ENCODE results near the gene GRIP2. TPM values are rescaled to one million over a fixed set of nuclear protein-coding genes. Genes with fewer than 3 reads are reported as not detected.

GRIP2 gene
- total RNA-seq, 2 experiments from 2014 or later = not detected

DNA sequence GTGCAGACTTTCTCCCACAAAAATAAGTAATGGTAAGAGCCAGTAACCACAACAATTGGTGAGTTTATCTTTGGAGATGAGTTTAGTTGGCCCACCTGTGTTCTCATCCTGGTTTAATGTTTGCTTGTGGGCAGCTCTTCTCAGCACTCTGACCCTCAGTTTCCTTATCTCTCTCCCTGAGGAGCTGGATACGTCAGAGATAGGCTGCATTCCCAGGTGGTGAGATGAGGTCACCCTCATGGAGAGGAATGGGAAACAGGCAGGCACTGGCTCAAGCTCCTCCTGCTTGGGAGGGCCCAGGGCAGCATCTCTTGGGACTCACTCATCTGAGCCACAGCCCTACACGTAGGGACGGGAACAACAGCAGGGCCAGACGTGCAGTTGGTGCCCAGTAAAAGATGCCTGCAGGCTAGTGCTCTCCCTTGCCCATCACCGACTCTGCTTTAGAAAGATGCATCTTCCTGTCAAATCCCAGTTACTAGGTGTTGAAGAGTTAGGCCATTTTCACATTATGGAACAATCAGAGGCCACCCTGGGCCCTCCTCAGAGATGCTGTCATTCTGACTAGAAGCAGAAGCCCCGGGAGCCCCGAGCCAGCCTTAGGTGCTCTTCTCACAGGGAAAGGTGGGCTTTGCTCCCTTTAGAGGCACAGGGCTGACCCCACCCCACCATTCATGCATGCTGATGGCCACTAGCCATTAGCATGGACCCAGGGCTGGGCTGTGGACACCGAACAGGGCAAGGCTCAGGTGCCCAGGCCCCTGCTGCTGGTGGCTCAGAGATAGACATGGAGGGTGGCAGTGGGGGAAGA lies 59.7 kb downstream of the GRIP2 start:
- no peak for TF ChIP-seq CTCF (IDR thresholded peaks at IDR 0.05)
- H3K27me3 ChIP-seq (ENCODE audit: control insufficient read depth in 1 of 2, insufficient read depth in 2 of 2, low read length in 2 of 2) = no peaks in the 10 kb centered on the region
- ChIA-PET POLR2A (no interaction called here), CTCF (no interaction called here)
- DNase-seq = no peak
- H3K36me3 ChIP-seq (ENCODE audit: insufficient read depth, low read length) = peaks cover 95% of the 10 kb centered on the region
- Mint-ChIP-seq H3K27me3 (no peaks in the 10 kb centered on the region), H3K36me3 (ENCODE audit: low read depth) (peaks cover 84% of the 10 kb centered on the region), H3K4me1 (ENCODE audit: low read depth) (no peaks in the 10 kb centered on the region), H3K27ac (no peak overlapping the region), H3K4me3 (no peak overlapping the region), H3K9me3 (no peaks in the 10 kb centered on the region)
- H3K4me1 ChIP-seq (ENCODE audit: insufficient read depth, low read length) = no peaks in the 10 kb centered on the region
- intact Hi-C loops (cut with DNase I, micrococcal nuclease) = no loop called here
- H3K27ac ChIP-seq (ENCODE audit: low read depth in 1 of 2, low read length in 2 of 2) = no peak overlapping the region
- H3K9me3 ChIP-seq (ENCODE audit: control insufficient read depth in 1 of 2, insufficient read depth in 1 of 2, low read length in 2 of 2) = no peaks in the 10 kb centered on the region
- H3K4me3 ChIP-seq (ENCODE audit: low read length) = no peak overlapping the region
- no peak for ATAC-seq (ENCODE audit: poor library complexity)

DNA sequence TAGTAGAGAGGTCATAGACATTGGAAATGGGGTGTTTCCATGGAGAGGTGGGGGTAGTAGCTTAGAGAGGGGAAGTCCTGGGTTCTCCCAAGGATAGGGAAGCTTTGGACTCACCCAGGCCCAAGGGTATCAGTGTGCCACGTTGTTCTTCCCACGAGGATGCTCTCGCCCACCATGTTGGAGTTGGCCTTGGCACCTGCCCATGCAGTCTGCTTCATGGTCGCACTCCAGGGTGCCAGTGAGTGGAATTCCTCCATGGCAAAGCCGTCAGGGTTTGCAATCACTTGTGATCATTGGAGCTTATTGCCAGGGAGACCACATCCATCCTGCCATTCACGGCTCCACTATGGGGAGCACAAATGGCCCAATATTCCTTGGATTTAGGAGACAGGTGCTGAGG lies 60.6 kb downstream of the GRIP2 start:
- Histone ChIP-seq H3K4me1 (ENCODE audit: insufficient read depth, low read length) (no peaks in the 10 kb centered on the region), H3K27ac (ENCODE audit: low read depth in 1 of 2, low read length in 2 of 2) (no peak overlapping the region), H3K36me3 (ENCODE audit: insufficient read depth, low read length) (peaks cover 94% of the 10 kb centered on the region), H3K9me3 (ENCODE audit: control insufficient read depth in 1 of 2, insufficient read depth in 1 of 2, low read length in 2 of 2) (no peaks in the 10 kb centered on the region), H3K4me3 (ENCODE audit: low read length) (no peak overlapping the region), H3K27me3 (ENCODE audit: control insufficient read depth in 1 of 2, insufficient read depth in 2 of 2, low read length in 2 of 2) (no peaks in the 10 kb centered on the region)
- no peak for DNase-seq
- peaks cover 78% of the 10 kb centered on the region for H3K36me3 Mint-ChIP-seq (ENCODE audit: low read depth)
- ATAC-seq (ENCODE audit: poor library complexity) = no peak
- intact Hi-C loops (cut with DNase I, micrococcal nuclease) = no loop called here
- ChIA-PET CTCF (no interaction called here), POLR2A (interaction anchor here (0.5 kb wide), 1 partner anchor 1439 kb away, joined by 4 read pairs; no protein-coding TSS in a partner anchor)
- no peaks in the 10 kb centered on the region for H3K27me3 Mint-ChIP-seq
- no peak for TF ChIP-seq CTCF (IDR thresholded peaks at IDR 0.05)
- H3K9me3 Mint-ChIP-seq = no peaks in the 10 kb centered on the region
- H3K4me1 Mint-ChIP-seq (ENCODE audit: low read depth) = no peaks in the 10 kb centered on the region
- H3K4me3 Mint-ChIP-seq = no peak overlapping the region
- H3K27ac Mint-ChIP-seq = no peak overlapping the region

DNA sequence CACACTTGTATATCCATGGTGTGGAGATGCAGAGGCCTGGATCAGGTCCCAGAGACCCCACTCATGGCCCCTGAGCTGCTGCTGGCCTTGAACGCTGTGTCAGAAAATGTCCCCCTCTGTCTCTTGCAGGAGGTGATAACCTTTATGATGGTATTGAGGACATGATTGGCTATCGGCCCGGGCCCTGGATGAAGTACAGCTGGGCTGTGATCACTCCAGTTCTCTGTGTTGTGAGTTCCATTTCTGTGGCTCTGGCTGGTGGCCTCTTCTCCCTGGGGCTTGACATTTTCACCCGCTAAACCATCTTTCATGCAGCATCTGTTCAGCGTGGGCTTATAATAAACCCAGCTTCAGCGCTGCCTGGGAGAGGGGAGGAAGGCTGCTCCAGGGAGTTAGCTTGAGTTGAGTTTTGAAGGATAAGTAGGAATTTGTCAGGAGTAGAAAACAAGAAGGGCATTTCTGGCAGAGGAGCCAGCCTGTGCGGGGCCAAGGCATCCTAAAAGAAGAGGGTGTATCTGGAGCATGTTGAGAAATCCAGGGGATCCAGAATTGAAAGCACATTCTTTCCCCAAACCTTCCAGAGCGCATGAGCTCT lies 61.1 kb downstream of the GRIP2 start:
- ChIA-PET CTCF (interaction anchor here (1.1 kb wide), 1 partner anchor 77 kb away, joined by 4 read pairs; the partner anchor contains the start of gene SLC6A6), POLR2A (no interaction called here)
- Mint-ChIP-seq H3K36me3 (ENCODE audit: low read depth) (peaks cover 78% of the 10 kb centered on the region), H3K9me3 (no peaks in the 10 kb centered on the region), H3K27me3 (no peaks in the 10 kb centered on the region), H3K27ac (no peak overlapping the region), H3K4me3 (no peak overlapping the region), H3K4me1 (ENCODE audit: low read depth) (no peaks in the 10 kb centered on the region)
- no peak for TF ChIP-seq CTCF (IDR thresholded peaks at IDR 0.05)
- Histone ChIP-seq H3K9me3 (ENCODE audit: control insufficient read depth in 1 of 2, insufficient read depth in 1 of 2, low read length in 2 of 2) (no peaks in the 10 kb centered on the region), H3K4me1 (ENCODE audit: insufficient read depth, low read length) (no peaks in the 10 kb centered on the region), H3K27me3 (ENCODE audit: control insufficient read depth in 1 of 2, insufficient read depth in 2 of 2, low read length in 2 of 2) (no peaks in the 10 kb centered on the region), H3K4me3 (ENCODE audit: low read length) (no peak overlapping the region), H3K36me3 (ENCODE audit: insufficient read depth, low read length) (peaks cover 94% of the 10 kb centered on the region), H3K27ac (ENCODE audit: low read depth in 1 of 2, low read length in 2 of 2) (no peak overlapping the region)
- intact Hi-C loops (cut with DNase I, micrococcal nuclease) = no loop called here
- no peak for ATAC-seq (ENCODE audit: poor library complexity)
- DNase-seq = no peak
